ENCODE measurements around the gene PDAP1. TPM values are rescaled to one million over a fixed set of nuclear protein-coding genes. Genes with fewer than 3 reads are reported as not detected.
"Not testable (repeated sequence)": the region's sequence is repeated elsewhere in the genome, so short reads cannot be mapped to it uniquely, and the experiment has no call there.

The PDAP1 gene
- total RNA-seq, 2 donors from 2014 or later: 84.1 to 95.6 TPM

GRCh38 chr7:99404235-99404976, 4.0 kb downstream of the PDAP1 start:
- no peak for DNase-seq (ENCODE audit: low spot score)
- intact Hi-C loops (cut with DNase I): no loop called here

GRCh38 chr7:99403764-99404163, 4.6 kb downstream of the PDAP1 start:
- no peak for DNase-seq (ENCODE audit: low spot score)

GRCh38 chr7:99402854-99403253, 5.5 kb downstream of the PDAP1 start:
- no peak for DNase-seq (ENCODE audit: low spot score)
- intact Hi-C loops (cut with DNase I): no loop called here

More at GRCh38 chr7:99403764-99404163, 4.6 kb downstream of the PDAP1 start:
- intact Hi-C loops (cut with DNase I): no loop called here

- intact Hi-C loops (cut with DNase I): no loop called here
- no peak for DNase-seq (ENCODE audit: low spot score)
Measured at GRCh38 chr7:99399597-99399996, 8.8 kb downstream of the PDAP1 start.

- DNase-seq (ENCODE audit: low spot score): no peak
- intact Hi-C loops (cut with DNase I): no loop called here
Measured at GRCh38 chr7:99398891-99399445, 9.4 kb downstream of the PDAP1 start.

GRCh38 chr7:99397297-99397983, 11.0 kb downstream of the PDAP1 start:
- no peak for DNase-seq (ENCODE audit: low spot score)
- intact Hi-C loops (cut with DNase I): no loop called here

GRCh38 chr7:99396418-99397296, 11.7 kb downstream of the PDAP1 start:
- no peak for DNase-seq (ENCODE audit: low spot score)
- intact Hi-C loops (cut with DNase I): no loop called here

- DNase-seq (ENCODE audit: low spot score): no peak
- intact Hi-C loops (cut with DNase I): no loop called here
Measured at GRCh38 chr7:99395616-99396327, 12.6 kb downstream of the PDAP1 start.

- intact Hi-C loops (cut with DNase I): no loop called here
- no peak for DNase-seq (ENCODE audit: low spot score)
Measured at GRCh38 chr7:99394188-99394502, 14.3 kb downstream of the PDAP1 start.

- DNase-seq (ENCODE audit: low spot score): no peak
- intact Hi-C loops (cut with DNase I): no loop called here
Measured at GRCh38 chr7:99393355-99394187, 14.8 kb downstream of the PDAP1 start.

GRCh38 chr7:99392659-99393354, 15.6 kb downstream of the PDAP1 start:
- intact Hi-C loops (cut with DNase I): no loop called here
- peak; percentile 93 for DNase-seq (ENCODE audit: low spot score)

- intact Hi-C loops (cut with DNase I): no loop called here
Measured at GRCh38 chr7:99392046-99392445, 16.4 kb downstream of the PDAP1 start.

GRCh38 chr7:99390941-99391602, 17.3 kb downstream of the PDAP1 start:
- intact Hi-C loops (cut with DNase I): no loop called here
- no peak for DNase-seq (ENCODE audit: low spot score)

More at GRCh38 chr7:99392046-99392445, 16.4 kb downstream of the PDAP1 start:
- no peak for DNase-seq (ENCODE audit: low spot score)

GRCh38 chr7:99389772-99390171, 18.6 kb downstream of the PDAP1 start:
- no peak for DNase-seq (ENCODE audit: low spot score)
- intact Hi-C loops (cut with DNase I): no loop called here

GRCh38 chr7:99387912-99388311, 20.5 kb downstream of the PDAP1 start:
- intact Hi-C loops (cut with DNase I): no loop called here
- no peak for DNase-seq (ENCODE audit: low spot score)

GRCh38 chr7:99387239-99387635, 21.2 kb downstream of the PDAP1 start:
- DNase-seq (ENCODE audit: low spot score); intact Hi-C loops (cut with DNase I): not testable (repeated sequence)

- no peak for DNase-seq (ENCODE audit: low spot score)
- intact Hi-C loops (cut with DNase I): no loop called here
Measured at GRCh38 chr7:99386584-99387238, 21.7 kb downstream of the PDAP1 start.
